H1 (cell line): ENCODE measurements around the gene SLC25A21. TPM values are rescaled to one million over a fixed set of nuclear protein-coding genes. Genes with fewer than 3 reads are reported as not detected.

Source experiments
- CTCF ChIA-PET: fragments of 300-600 bp; sonication (Branson Sonifier 250); formaldehyde crosslinking; loops from one replicate; lab custom pipeline; 2021; ENCODE audit not compliant: partially characterized antibody; lab: Charles Lee
- POLR2A ChIA-PET: fragments of 300-600 bp; sonication (Branson Sonifier 250); formaldehyde crosslinking; loops from one replicate; lab custom pipeline; 2021; ENCODE audit warnings: inconsistent platforms; ENCODE audit not compliant: partially characterized antibody; lab: Charles Lee
- DNase-seq, 2 experiments: peaks; one replicate each; pipeline versions ENCODE4 v3.0.0 to v3.0.0-alpha.2; 2010 to 2022; ENCODE audit warnings: low spot score in 2 of 2, low read depth in 1 of 2, mixed read lengths in 1 of 2
- FAIRE-seq: peaks from 2 replicates; lab custom pipeline; 2011; peaks lifted over from hg19 to GRCh38; lab: Jason Lieb, UNC
- H2AFZ ChIP-seq: 2 replicates; pipeline ENCODE4 v1.8.1; 2012; ENCODE audit warnings: low read length, inconsistent platforms
- H2AK5ac ChIP-seq: 2 replicates; pipeline ENCODE4 v1.6.1; 2013; ENCODE audit warnings: low read depth, low read length
- H2BK120ac ChIP-seq: replicated peaks from 2 replicates; pipeline ENCODE3; 2013; ENCODE audit warnings: low read depth, low read length, inconsistent platforms
- H2BK12ac ChIP-seq: 2 replicates; pipeline ENCODE4 v1.6.1; 2013; ENCODE audit warnings: low read depth, low read length
- H2BK15ac ChIP-seq: 2 replicates; pipeline ENCODE4 v1.6.1; 2013; ENCODE audit warnings: low read length
- H2BK20ac ChIP-seq: 2 replicates; pipeline ENCODE4 v1.6.1; 2013; ENCODE audit warnings: low read length
- H2BK5ac ChIP-seq: 2 replicates; pipeline ENCODE4 v1.6.1; 2013; ENCODE audit warnings: low read depth, low read length
- H3K14ac ChIP-seq: 2 replicates; pipeline ENCODE4 v1.6.1; 2013; ENCODE audit warnings: inconsistent platforms; ENCODE audit not compliant: insufficient read length
- H3K18ac ChIP-seq: 2 replicates; pipeline ENCODE4 v1.6.1; 2013; ENCODE audit warnings: low read length; ENCODE audit errors: extremely low read depth
- H3K23ac ChIP-seq: 2 replicates; pipeline ENCODE4 v1.6.1; 2013; ENCODE audit warnings: inconsistent platforms; ENCODE audit not compliant: insufficient read length
- H3K23me2 ChIP-seq: 2 replicates; pipeline ENCODE4 v1.6.1; 2013; ENCODE audit warnings: low read depth, low read length
- H3K27ac ChIP-seq: 2 replicates; pipeline ENCODE4 v1.6.1; 2011; ENCODE audit warnings: low read depth, low read length, inconsistent platforms
- H3K27me3 ChIP-seq, 4 experiments: replicated peaks in 1 of 4; 1 replicate in 1 of 4; 2 replicates in 3 of 4; pipeline versions ENCODE4 v1.6.1 to v1.8.1; 2011 to 2013; ENCODE audit warnings: low read length in 3 of 4, mild to moderate bottlenecking in 3 of 4, inconsistent platforms in 2 of 4, mixed read lengths in 2 of 4, moderate library complexity in 1 of 4; ENCODE audit not compliant: control insufficient read depth in 3 of 4, insufficient read depth in 3 of 4; ENCODE audit errors: extremely low read depth in 1 of 4
- H3K36me3 ChIP-seq, 4 experiments: 2 replicates each; pipeline versions ENCODE4 v1.6.1 to v1.8.1; 2011 to 2013; ENCODE audit warnings: mild to moderate bottlenecking in 4 of 4, low read length in 3 of 4, moderate library complexity in 2 of 4, control low read depth in 1 of 4, inconsistent platforms in 1 of 4; ENCODE audit not compliant: insufficient read depth in 4 of 4, control insufficient read depth in 2 of 4
- H3K4ac ChIP-seq: replicated peaks from 2 replicates; pipeline ENCODE3; 2013; ENCODE audit warnings: low read length, low read depth, mixed read lengths, inconsistent platforms; ENCODE audit not compliant: insufficient read length
- H3K4me1 ChIP-seq, 4 experiments: replicated peaks in 1 of 4; 1 replicate in 1 of 4; 2 replicates in 3 of 4; pipeline versions ENCODE4 v1.6.1 to v1.8.1; 2011 to 2013; ENCODE audit warnings: low read length in 3 of 4, inconsistent platforms in 2 of 4, mixed read lengths in 1 of 4; ENCODE audit not compliant: insufficient read depth in 4 of 4, control insufficient read depth in 3 of 4
- H3K4me2 ChIP-seq, 2 experiments: 2 replicates each; pipeline versions ENCODE4 v1.6.1 to v1.8.1; 2011 to 2013; ENCODE audit warnings: low read depth in 2 of 2, low read length in 2 of 2, control low read depth in 1 of 2, inconsistent platforms in 1 of 2, mild to moderate bottlenecking in 1 of 2; ENCODE audit not compliant: insufficient read depth in 1 of 2
- H3K4me3 ChIP-seq, 4 experiments: fragments of 200-600, 300-600 bp in 1 of 4; sonication (generic), shearing (Covaris generic), sonication (Bioruptor Twin) in 1 of 4; 2 replicates each; pipeline versions ENCODE4 v1.5.1 to v1.8.1; 2011 to 2016; ENCODE audit warnings: low read length in 4 of 4, low read depth in 3 of 4, control low read depth in 2 of 4, inconsistent platforms in 2 of 4, mild to moderate bottlenecking in 2 of 4, mixed read lengths in 1 of 4, moderate library complexity in 1 of 4; ENCODE audit not compliant: insufficient read depth in 2 of 4; ENCODE audit errors: extremely low read depth in 1 of 4
- H3K56ac ChIP-seq: replicated peaks from 2 replicates; pipeline ENCODE3; 2013; ENCODE audit warnings: low read depth, mild to moderate bottlenecking, mixed read lengths, low read length, inconsistent platforms; ENCODE audit not compliant: insufficient read length
- H3K79me1 ChIP-seq: 2 replicates; pipeline ENCODE4 v1.6.1; 2013; ENCODE audit warnings: low read depth, low read length, control low read depth
- H3K79me2 ChIP-seq, 2 experiments: 2 replicates each; pipeline versions ENCODE4 v1.6.1 to v1.8.1; 2012 to 2013; ENCODE audit warnings: low read length in 2 of 2, mild to moderate bottlenecking in 2 of 2, inconsistent platforms in 1 of 2; ENCODE audit not compliant: insufficient read depth in 2 of 2, control insufficient read depth in 1 of 2
- H3K9ac ChIP-seq, 4 experiments: replicated peaks in 1 of 4; 1 replicate in 1 of 4; 2 replicates in 3 of 4; pipeline versions ENCODE4 v1.6.1 to v1.8.1; 2011 to 2013; ENCODE audit warnings: low read depth in 3 of 4, low read length in 3 of 4, control low read depth in 2 of 4, mild to moderate bottlenecking in 2 of 4, moderate library complexity in 2 of 4, inconsistent platforms in 1 of 4; ENCODE audit errors: extremely low read depth in 1 of 4
- H3K9me3 ChIP-seq, 2 experiments: 2 replicates each; pipeline versions ENCODE4 v1.6.1 to v1.8.1; 2012 to 2013; ENCODE audit warnings: mild to moderate bottlenecking in 2 of 2, moderate library complexity in 2 of 2, control low read depth in 1 of 2, inconsistent platforms in 1 of 2, low read depth in 1 of 2, low read length in 1 of 2, mixed read lengths in 1 of 2; ENCODE audit not compliant: insufficient read depth in 2 of 2
- H4K20me1 ChIP-seq, 2 experiments: replicated peaks in 1 of 2; 2 replicates each; pipeline versions ENCODE3 to v1.8.1; 2011 to 2013; ENCODE audit warnings: inconsistent platforms in 2 of 2, low read length in 2 of 2, mild to moderate bottlenecking in 1 of 2; ENCODE audit not compliant: insufficient read depth in 2 of 2, control insufficient read depth in 1 of 2
- H4K5ac ChIP-seq: 2 replicates; pipeline ENCODE4 v1.6.1; 2013; ENCODE audit warnings: low read length, low read depth, mixed read lengths, inconsistent platforms; ENCODE audit not compliant: insufficient read length
- H4K8ac ChIP-seq: 2 replicates; pipeline ENCODE4 v1.8.0; 2013; ENCODE audit warnings: mild to moderate bottlenecking, moderate library complexity, low read length, inconsistent platforms; ENCODE audit not compliant: insufficient read depth; ENCODE audit errors: extremely low read depth
- H4K91ac ChIP-seq: replicated peaks from 2 replicates; pipeline ENCODE3; 2013; ENCODE audit warnings: low read length, mixed read lengths, inconsistent platforms; ENCODE audit not compliant: insufficient read length
- BACH1 ChIP-seq: IDR thresholded peaks from 2 replicates; pipeline ENCODE4 v1.6.1; 2012; ENCODE audit warnings: low read length, improper control_type of control experiment
- CBX8 ChIP-seq: fragments of 300-800, 300-1000 bp; sonication (generic); IDR thresholded peaks from 2 replicates; pipeline ENCODE4 v1.7.1; 2016; ENCODE audit warnings: low read depth, low read length, borderline replicate concordance
- CTBP2 ChIP-seq: IDR thresholded peaks from 2 replicates; pipeline ENCODE4 v1.7.0; 2011; ENCODE audit warnings: borderline replicate concordance, mild to moderate bottlenecking, moderate library complexity, mixed read lengths, low read length; ENCODE audit not compliant: insufficient read depth, insufficient read length
- GABPA ChIP-seq: IDR thresholded peaks from 2 replicates; pipeline ENCODE4 v1.6.1; 2011; ENCODE audit warnings: mild to moderate bottlenecking, low read length, moderate library complexity, borderline replicate concordance; ENCODE audit not compliant: insufficient read depth
- JUND ChIP-seq: IDR thresholded peaks from 2 replicates; pipeline ENCODE4 v1.6.1; 2011; ENCODE audit warnings: mild to moderate bottlenecking, improper control_type of control experiment, low read length
- KDM5A ChIP-seq: fragments of 200-600 bp; IDR thresholded peaks from 2 replicates; pipeline ENCODE4 v1.7.1; 2012; ENCODE audit warnings: mild to moderate bottlenecking, low read length, inconsistent platforms, mixed read lengths
- PHF8 ChIP-seq: fragments of 200-600 bp; sonication (generic); conservative IDR thresholded peaks from 2 replicates; pipeline ENCODE4 v1.7.1; 2012; ENCODE audit warnings: low read depth, mild to moderate bottlenecking, inconsistent platforms, low read length, moderate library complexity
- RAD21 ChIP-seq, 2 experiments: IDR thresholded peaks in 1 of 2; conservative IDR thresholded peaks in 1 of 2; 2 replicates each; pipeline ENCODE4 v1.6.1; 2011; ENCODE audit warnings: low read depth in 2 of 2, low read length in 2 of 2, improper control_type of control experiment in 1 of 2, inconsistent platforms in 1 of 2, mild to moderate bottlenecking in 1 of 2, moderate library complexity in 1 of 2
- TAF7 ChIP-seq: optimal IDR thresholded peaks from 2 replicates; pipeline ENCODE3; 2011; ENCODE audit warnings: low read depth, mild to moderate bottlenecking, inconsistent platforms, low read length, moderate library complexity, borderline replicate concordance
- TEAD4 ChIP-seq: IDR thresholded peaks from 2 replicates; pipeline ENCODE4 v1.6.1; 2012; ENCODE audit warnings: low read depth, low read length, inconsistent platforms, mixed read lengths
- YY1 ChIP-seq: IDR thresholded peaks from 2 replicates; pipeline ENCODE4 v1.6.1; 2011; ENCODE audit warnings: low read depth, mild to moderate bottlenecking, low read length
- WGBS, 2 experiments: shearing (Covaris generic) in 1 of 2; methylation state at CpG; one replicate each; pipeline versions ENCODE4 v1.1.6 to v1.1.7; 2013 to 2015; ENCODE audit warnings: low lambda C conversion rate in 2 of 2, mixed read lengths in 2 of 2, inconsistent platforms in 1 of 2, low coverage in 1 of 2, missing lambda C conversion rate in 1 of 2; ENCODE audit not compliant: insufficient replicate concordance in 2 of 2, insufficient coverage in 1 of 2, insufficient read length in 1 of 2; ENCODE audit errors: extremely low coverage in 1 of 2, missing lambda C conversion rate in 1 of 2; 5-methylcytosine and 5-hydroxymethylcytosine counted together
- polyA plus RNA-seq, 7 experiments: library from polyadenylated mRNA; depleted of rRNA in 3 of 7; stranded (reverse) in 5 of 7; unstranded in 2 of 7; fragments of >200 nt in 5 of 7; fragments of 200-250 nt in 2 of 7; gene quantifications; 1 replicate in 5 of 7; 2 replicates in 1 of 7; 4 replicates in 1 of 7; pipeline versions ENCODE4 v1.2.1 to v1.2.3, GENCODE V29; 2011 to 2013; ENCODE audit warnings: missing spikeins in 2 of 7, mixed read lengths in 2 of 7
- total RNA-seq: library from RNA; stranded (reverse); fragmentation: NEBNext Ultra II Directional; extraction: Animal tissue kit (Norgen Biotek cat#: 25700); gene quantifications from 2 replicates; pipeline ENCODE4 v1.2.1, GENCODE V29; 2021
- TF ChIP-seq, protein P1 (sequence below): IDR thresholded peaks from 2 replicates; pipeline ENCODE4 v1.6.1; 2012; ENCODE audit warnings: inconsistent platforms
- TF ChIP-seq, protein P2 (sequence below): IDR thresholded peaks from 2 replicates; pipeline ENCODE4 v1.6.1; 2012; ENCODE audit warnings: inconsistent platforms

Gene SLC25A21
- total and polyA plus RNA-seq, 2 of the 8 experiments (the other 6 are each of a cell fraction or from before 2014, with no cell fraction given) = 6.9 to 15.7 TPM

GRCh38 chr14:36955967-36956366 lies 216.4 kb downstream of the SLC25A21 start:
- H3K79me2 ChIP-seq = no peaks in the 10 kb centered on the region
- no peak overlapping the region for H4K5ac ChIP-seq
- H3K4me2 ChIP-seq = no peak overlapping the region
- H3K9ac ChIP-seq = no peak overlapping the region
- no peaks in the 10 kb centered on the region for H4K20me1 ChIP-seq
- 93% methylated on average over 7 of the region's 7 CpGs; no CpG with 5 or more reads in 1 of the 2 experiments for WGBS, 2 experiments
- H3K18ac ChIP-seq = no peak overlapping the region
- H2BK20ac ChIP-seq = no peak overlapping the region
- no peak overlapping the region for H4K91ac ChIP-seq
- no peak overlapping the region for H2AK5ac ChIP-seq
- H3K27me3 ChIP-seq = no peaks in the 10 kb centered on the region
- CTCF ChIA-PET = interaction anchor here (1.3 to 1.6 kb wide), 3 partner anchors 15 to 308 kb away, joined by 3 to 4 read pairs (median 3); no protein-coding TSS in a partner anchor
- no peak overlapping the region for H2AFZ ChIP-seq
- no peak overlapping the region for H2BK120ac ChIP-seq
- H3K36me3 ChIP-seq = no peaks in the 10 kb centered on the region
- H3K23me2 ChIP-seq = no peaks in the 10 kb centered on the region; the same call in 1 of the 2 replicates
- no peak for DNase-seq
- no peak overlapping the region for H2BK5ac ChIP-seq
- H2BK12ac ChIP-seq = no peak overlapping the region
- no peak overlapping the region for H3K4ac ChIP-seq
- no peak overlapping the region for H3K14ac ChIP-seq
- H3K23ac ChIP-seq = no peak overlapping the region
- H2BK15ac ChIP-seq = no peak overlapping the region
- POLR2A ChIA-PET = no interaction called here
- no peaks in the 10 kb centered on the region for H3K9me3 ChIP-seq
- no peak overlapping the region for H4K8ac ChIP-seq
- H3K27ac ChIP-seq = no peak overlapping the region
- no peak overlapping the region for H3K56ac ChIP-seq
- no peak overlapping the region for H3K4me3 ChIP-seq
- no peaks in the 10 kb centered on the region; a peak in 1 of 7 replicates for H3K4me1 ChIP-seq
- no peaks in the 10 kb centered on the region for H3K79me1 ChIP-seq
- FAIRE-seq = no peak
- TF ChIP-seq KDM5A (no peak), RAD21 (IDR thresholded peaks at IDR 0.05 in 1 of 2, conservative IDR thresholded peaks at IDR 0.05 in 1 of 2; ENCODE audit: low read depth in 2 of 2, low read length in 2 of 2) (no peak), PHF8 (no peak), YY1 (no peak), CTBP2 (no peak), CBX8 (no peak), TAF7 (no peak), GABPA (no peak), TEAD4 (no peak), BACH1 (no peak), JUND (no peak)
- TF ChIP-seq, protein P1, sequence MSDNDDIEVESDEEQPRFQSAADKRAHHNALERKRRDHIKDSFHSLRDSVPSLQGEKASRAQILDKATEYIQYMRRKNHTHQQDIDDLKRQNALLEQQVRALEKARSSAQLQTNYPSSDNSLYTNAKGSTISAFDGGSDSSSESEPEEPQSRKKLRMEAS = no peak
- TF ChIP-seq, protein P2, sequence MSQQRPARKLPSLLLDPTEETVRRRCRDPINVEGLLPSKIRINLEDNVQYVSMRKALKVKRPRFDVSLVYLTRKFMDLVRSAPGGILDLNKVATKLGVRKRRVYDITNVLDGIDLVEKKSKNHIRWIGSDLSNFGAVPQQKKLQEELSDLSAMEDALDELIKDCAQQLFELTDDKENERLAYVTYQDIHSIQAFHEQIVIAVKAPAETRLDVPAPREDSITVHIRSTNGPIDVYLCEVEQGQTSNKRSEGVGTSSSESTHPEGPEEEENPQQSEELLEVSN = no peak
